ENCODE measurements around the gene FYTTD1.

Gene FYTTD1

DNA sequence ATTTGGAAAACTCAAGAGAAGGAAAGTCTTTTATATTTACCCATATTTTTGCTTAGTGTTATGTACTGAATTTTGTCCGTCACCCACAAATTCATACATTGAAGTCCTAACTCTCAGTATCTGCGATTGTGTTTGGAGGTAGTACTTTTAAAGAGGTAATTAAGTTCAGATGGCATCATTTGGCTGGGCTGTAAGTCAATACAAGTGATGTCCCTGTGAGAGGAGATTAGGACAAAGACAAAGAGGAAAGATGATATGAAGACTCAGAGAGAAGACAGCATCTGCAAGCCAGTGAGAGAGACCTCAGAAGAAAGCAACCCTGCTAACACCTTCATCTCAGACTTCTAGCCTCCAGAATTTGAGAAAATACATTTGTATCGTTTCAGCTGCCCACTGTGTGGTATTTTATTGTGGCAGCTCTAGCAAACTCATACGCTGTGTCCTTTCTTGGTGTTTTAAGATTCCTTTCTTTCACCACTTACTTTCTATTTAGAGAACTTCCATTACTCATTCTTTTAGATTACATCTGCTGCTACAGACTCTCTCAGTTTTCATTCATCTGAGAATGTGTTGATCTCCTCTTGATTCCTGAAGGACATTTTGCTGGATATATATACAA is 58.4 kb downstream of the FYTTD1 start:
- in situ Hi-C loops (cut with HindIII; ENCODE audit: low sequenced_read_pairs): no loop called here
- no peak overlapping the region for H3K4me3 ChIP-seq (ENCODE audit: low read depth, low read length)
- TF ChIP-seq, protein P1, sequence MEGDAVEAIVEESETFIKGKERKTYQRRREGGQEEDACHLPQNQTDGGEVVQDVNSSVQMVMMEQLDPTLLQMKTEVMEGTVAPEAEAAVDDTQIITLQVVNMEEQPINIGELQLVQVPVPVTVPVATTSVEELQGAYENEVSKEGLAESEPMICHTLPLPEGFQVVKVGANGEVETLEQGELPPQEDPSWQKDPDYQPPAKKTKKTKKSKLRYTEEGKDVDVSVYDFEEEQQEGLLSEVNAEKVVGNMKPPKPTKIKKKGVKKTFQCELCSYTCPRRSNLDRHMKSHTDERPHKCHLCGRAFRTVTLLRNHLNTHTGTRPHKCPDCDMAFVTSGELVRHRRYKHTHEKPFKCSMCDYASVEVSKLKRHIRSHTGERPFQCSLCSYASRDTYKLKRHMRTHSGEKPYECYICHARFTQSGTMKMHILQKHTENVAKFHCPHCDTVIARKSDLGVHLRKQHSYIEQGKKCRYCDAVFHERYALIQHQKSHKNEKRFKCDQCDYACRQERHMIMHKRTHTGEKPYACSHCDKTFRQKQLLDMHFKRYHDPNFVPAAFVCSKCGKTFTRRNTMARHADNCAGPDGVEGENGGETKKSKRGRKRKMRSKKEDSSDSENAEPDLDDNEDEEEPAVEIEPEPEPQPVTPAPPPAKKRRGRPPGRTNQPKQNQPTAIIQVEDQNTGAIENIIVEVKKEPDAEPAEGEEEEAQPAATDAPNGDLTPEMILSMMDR (IDR thresholded peaks at IDR 0.05; ENCODE audit: low read depth, low read length, missing control alignments): no peak
- no peak for DNase-seq (ENCODE audit: low read depth)

DNA sequence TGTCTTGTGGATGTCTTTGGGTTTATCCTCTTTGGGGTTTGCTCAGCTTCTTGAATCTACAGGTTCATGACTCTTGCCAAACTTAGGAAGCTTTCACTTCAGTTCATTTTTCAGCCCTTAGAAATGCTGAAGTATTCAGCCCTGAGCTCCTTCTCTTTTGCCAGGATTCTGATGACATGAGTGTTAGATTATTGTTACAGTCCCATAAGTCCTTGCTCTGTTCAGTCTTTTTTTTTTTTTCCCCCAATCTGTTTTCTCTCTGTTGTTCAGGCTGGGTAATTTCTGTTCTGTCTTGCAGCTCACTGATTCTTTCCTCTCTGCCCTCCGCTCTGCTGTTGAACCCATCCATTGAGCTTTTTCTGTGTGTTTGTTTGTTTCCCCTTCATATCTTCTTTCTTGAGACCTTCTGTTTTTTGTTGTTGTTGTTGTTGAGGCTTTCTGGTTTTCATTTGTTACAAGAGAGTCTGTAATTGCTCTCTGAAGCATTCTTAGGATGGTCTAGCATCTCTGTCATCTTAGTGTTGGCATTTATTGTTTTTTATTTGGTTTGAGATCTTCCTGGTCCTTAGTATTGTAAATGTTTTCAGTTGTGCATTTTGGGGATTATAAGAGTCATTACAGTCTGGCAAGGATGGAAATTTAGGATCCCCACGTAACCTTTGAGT is 59.8 kb downstream of the FYTTD1 start:
- DNase-seq (ENCODE audit: low read depth): no peak
- in situ Hi-C loops (cut with HindIII; ENCODE audit: low sequenced_read_pairs): no loop called here
- H3K4me3 ChIP-seq (ENCODE audit: low read depth, low read length): no peak overlapping the region
- TF ChIP-seq, protein P1 (IDR thresholded peaks at IDR 0.05; ENCODE audit: low read depth, low read length, missing control alignments): no peak

DNA sequence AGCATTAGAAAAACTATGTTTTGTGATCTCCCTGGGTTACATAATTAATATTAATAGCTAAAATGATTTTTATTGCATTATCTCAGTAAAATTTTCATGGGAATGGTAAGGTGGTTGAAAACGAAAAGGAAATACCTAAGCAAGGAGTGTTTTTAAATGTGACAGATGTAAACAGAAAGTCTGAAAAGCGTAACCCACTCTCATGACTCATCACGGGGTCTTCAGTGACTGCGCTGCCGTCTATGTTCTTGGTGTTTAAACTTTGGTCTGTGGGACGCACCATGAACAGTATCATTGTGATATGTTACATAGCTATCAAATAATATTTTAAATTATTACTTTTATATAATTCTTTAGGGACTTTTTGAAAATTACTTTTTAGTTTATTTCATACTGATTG is 61.2 kb downstream of the FYTTD1 start:
- TF ChIP-seq, protein P1 (IDR thresholded peaks at IDR 0.05; ENCODE audit: low read depth, low read length, missing control alignments): no peak
- H3K4me3 ChIP-seq (ENCODE audit: low read depth, low read length): no peak overlapping the region
- in situ Hi-C loops (cut with HindIII; ENCODE audit: low sequenced_read_pairs): no loop called here
- no peak for DNase-seq (ENCODE audit: low read depth)

DNA sequence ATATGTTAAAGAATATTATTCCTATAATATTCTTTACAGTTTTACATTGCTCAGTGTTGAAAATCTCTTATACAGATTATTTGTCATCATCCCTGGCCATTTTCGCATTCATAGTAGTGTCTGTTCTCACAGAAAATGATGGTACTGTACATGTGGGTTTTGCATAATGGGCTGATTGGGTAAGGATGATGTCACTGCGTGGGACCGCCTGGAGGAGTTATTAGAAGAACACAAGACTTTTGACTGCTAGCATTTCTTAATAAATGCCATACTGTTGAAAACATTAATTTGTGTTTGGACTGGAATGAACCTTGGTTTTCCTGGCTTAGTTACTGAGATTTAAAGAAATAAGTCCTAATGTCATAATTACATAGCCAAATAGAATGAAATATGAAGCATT is 61.7 kb downstream of the FYTTD1 start:
- no peak overlapping the region for H3K4me3 ChIP-seq (ENCODE audit: low read depth, low read length)
- TF ChIP-seq, protein P1 (IDR thresholded peaks at IDR 0.05; ENCODE audit: low read depth, low read length, missing control alignments): no peak
- no peak for DNase-seq (ENCODE audit: low read depth)
- in situ Hi-C loops (cut with HindIII; ENCODE audit: low sequenced_read_pairs): no loop called here

DNA sequence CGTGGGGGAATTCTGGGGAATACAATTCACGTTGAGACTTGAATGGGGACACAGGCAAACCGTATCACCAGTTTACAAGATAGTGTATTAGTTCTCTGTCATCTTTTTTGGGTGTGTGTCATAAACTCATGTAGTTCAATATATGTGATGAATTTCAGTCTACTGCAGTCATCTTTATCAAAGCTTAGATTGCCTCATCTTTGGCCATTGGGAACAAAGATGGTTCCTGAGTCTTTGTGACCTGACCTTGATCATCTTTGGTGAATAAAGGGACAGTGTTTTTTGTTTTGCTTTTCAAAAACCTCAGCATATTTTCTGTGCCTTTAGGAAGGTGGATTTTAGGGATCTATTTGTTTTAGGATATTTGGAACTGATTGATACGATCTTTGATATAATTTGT is 64.7 kb downstream of the FYTTD1 start:
- TF ChIP-seq, protein P1 (IDR thresholded peaks at IDR 0.05; ENCODE audit: low read depth, low read length, missing control alignments): no peak
- DNase-seq (ENCODE audit: low read depth): no peak
- in situ Hi-C loops (cut with HindIII; ENCODE audit: low sequenced_read_pairs): no loop called here
- no peak overlapping the region for H3K4me3 ChIP-seq (ENCODE audit: low read depth, low read length)

DNA sequence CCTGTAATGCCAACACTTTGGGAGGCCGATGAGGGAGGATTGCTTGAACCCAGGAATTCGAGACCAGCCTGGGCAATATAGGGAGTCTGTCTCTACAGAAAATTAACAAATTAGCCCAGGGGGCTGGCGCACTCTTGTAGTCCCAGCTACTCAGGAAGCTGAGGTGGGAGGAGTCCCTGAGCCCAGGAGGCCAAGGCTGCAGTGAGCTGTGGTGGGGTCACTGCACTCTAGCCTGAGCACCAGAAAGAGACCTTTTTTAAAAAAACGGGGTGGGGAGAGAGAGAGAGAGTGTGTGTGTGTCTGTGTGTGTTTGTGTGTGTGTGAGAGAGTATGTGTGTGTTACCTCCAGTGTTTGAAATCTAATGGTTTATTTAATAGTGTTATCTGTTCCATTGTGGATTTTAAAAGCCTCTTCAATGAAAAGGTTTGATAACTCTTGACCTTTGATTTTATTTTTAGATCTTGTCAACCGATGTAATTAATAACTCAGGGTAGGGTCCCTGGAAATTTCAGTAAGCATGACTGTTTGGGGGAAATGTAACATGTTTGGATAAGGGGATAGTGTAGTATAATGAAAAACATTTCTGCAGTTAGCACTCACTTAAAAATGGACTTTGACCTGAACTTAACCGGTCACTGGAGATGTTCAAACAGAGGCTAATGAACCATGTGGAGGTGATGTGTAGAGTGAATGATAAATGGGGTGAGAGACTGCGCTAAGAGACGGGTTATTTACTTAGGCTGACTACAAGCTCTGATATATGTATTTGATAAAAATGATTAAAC is 71.1 kb downstream of the FYTTD1 start:
- TF ChIP-seq, protein P1 (IDR thresholded peaks at IDR 0.05; ENCODE audit: low read depth, low read length, missing control alignments): no peak
- no peak overlapping the region for H3K4me3 ChIP-seq (ENCODE audit: low read depth, low read length)
- in situ Hi-C loops (cut with HindIII; ENCODE audit: low sequenced_read_pairs): no loop called here
- no peak for DNase-seq (ENCODE audit: low read depth)
